Muscle of arm (tissue), 14 donors: ENCODE measurements around the gene P4HTM. TPM values are rescaled to one million over a fixed set of nuclear protein-coding genes. Genes with fewer than 3 reads are reported as not detected.

Source experiments
- DNase-seq: peaks from one replicate; pipeline ENCODE4 v3.0.0-alpha.2; 2013
- long read RNA-seq, 11 donors: transcript quantifications; one replicate each; lab custom pipeline, GENCODE V29; 2026
- polyA plus RNA-seq, 12 donors: library from polyadenylated mRNA; unstranded; fragments of 120-200 nt; gene quantifications; one replicate each; pipeline ENCODE4 v1.2.1, GENCODE V29; 2013; ENCODE audit not compliant: insufficient read length in 12 of 12

P4HTM gene
- polyA plus RNA-seq = 10 to 100 TPM in 8 of 12 donors, 1 to 10 TPM in 3, not detected in 1; 7.9 to 27.5 (median 12.0) TPM
- long read RNA-seq, donor 1, transcript P4HTM-202 (9 exons, 2,127 nt) = major isoform, 16 of 37 reads
- long read RNA-seq, donor 1, partial matches to known transcripts = 20 of 37 reads
- long read RNA-seq, donor 1, other reads (novel, unspliced or antisense) = 0 of 37 reads
- long read RNA-seq, donor 2, transcript P4HTM-202 (9 exons, 2,127 nt) = major isoform, 7 of 8 reads
- long read RNA-seq, donor 2, partial matches to known transcripts = 0 of 8 reads
- long read RNA-seq, donor 2, other reads (novel, unspliced or antisense) = 0 of 8 reads
- long read RNA-seq, donor 3, partial matches to known transcripts = 0 of 5 reads
- long read RNA-seq, donor 3, other reads (novel, unspliced or antisense) = 0 of 5 reads
- long read RNA-seq, donor 4, partial matches to known transcripts = 0 of 3 reads
- long read RNA-seq, donor 4, other reads (novel, unspliced or antisense) = 0 of 3 reads
- long read RNA-seq, donor 5, transcript P4HTM-202 (9 exons, 2,127 nt) = major isoform, 11 of 13 reads
- long read RNA-seq, donor 5, partial matches to known transcripts = 0 of 13 reads
- long read RNA-seq, donor 5, other reads (novel, unspliced or antisense) = 0 of 13 reads
- long read RNA-seq, donor 6, partial matches to known transcripts = 0 of 1 reads
- long read RNA-seq, donor 6, other reads (novel, unspliced or antisense) = 0 of 1 reads
- long read RNA-seq, donor 7, partial matches to known transcripts = 0 of 2 reads
- long read RNA-seq, donor 7, other reads (novel, unspliced or antisense) = 0 of 2 reads
- long read RNA-seq, donor 8, partial matches to known transcripts = 0 of 6 reads
- long read RNA-seq, donor 8, other reads (novel, unspliced or antisense) = 0 of 6 reads
- long read RNA-seq, donor 9, partial matches to known transcripts = 0 of 2 reads
- long read RNA-seq, donor 9, other reads (novel, unspliced or antisense) = 0 of 2 reads
- long read RNA-seq, donor 10, partial matches to known transcripts = 0 of 2 reads
- long read RNA-seq, donor 10, other reads (novel, unspliced or antisense) = 0 of 2 reads
- long read RNA-seq, donor 11, partial matches to known transcripts = 0 of 5 reads
- long read RNA-seq, donor 11, other reads (novel, unspliced or antisense) = 0 of 5 reads

- DNase-seq = peak; percentile 90
These were observed at the start of gene P4HTM for GRCh38 chr3:48989796-48990635. TSS of gene P4HTM (plus strand) at chr3:48990241. CDS start at chr3:48990257, 16 bp downstream.

GRCh38 chr3:48945432-48945831, 44.6 kb upstream of the P4HTM start:
- no peak for DNase-seq

GRCh38 chr3:48945891-48946549, 44.0 kb upstream of the P4HTM start:
- DNase-seq = no peak

GRCh38 chr3:48949376-48949717, 40.7 kb upstream of the P4HTM start:
- no peak for DNase-seq

GRCh38 chr3:48950051-48950450, 40.0 kb upstream of the P4HTM start:
- no peak for DNase-seq

- no peak for DNase-seq
These were observed 38.3 kb upstream of the P4HTM start for GRCh38 chr3:48951764-48952163.

- no peak for DNase-seq
These were observed 37.4 kb upstream of the P4HTM start for GRCh38 chr3:48952510-48953118.

GRCh38 chr3:48957006-48957705, 32.9 kb upstream of the P4HTM start:
- no peak for DNase-seq

- no peak for DNase-seq
These were observed 29.1 kb upstream of the P4HTM start for GRCh38 chr3:48960841-48961413.

GRCh38 chr3:48962340-48962739, 27.7 kb upstream of the P4HTM start:
- no peak for DNase-seq

GRCh38 chr3:48962939-48963338, 27.1 kb upstream of the P4HTM start:
- DNase-seq = no peak

- DNase-seq = no peak
These were observed 26.4 kb upstream of the P4HTM start for GRCh38 chr3:48963591-48963990.

- DNase-seq = no peak
These were observed 23.7 kb upstream of the P4HTM start for GRCh38 chr3:48966367-48966766.

- DNase-seq = no peak
These were observed 23.1 kb upstream of the P4HTM start for GRCh38 chr3:48966876-48967361.

GRCh38 chr3:48970586-48970985, 19.5 kb upstream of the P4HTM start:
- no peak for DNase-seq

- no peak for DNase-seq
These were observed 15.8 kb upstream of the P4HTM start for GRCh38 chr3:48974076-48974864.

GRCh38 chr3:48979451-48979850, 10.6 kb upstream of the P4HTM start:
- DNase-seq = no peak

GRCh38 chr3:48980295-48980694, 9.7 kb upstream of the P4HTM start:
- no peak for DNase-seq
